IPS-18a (cell line): Measurements from ENCODE around the gene STEAP4.

Experiments
- H3K27ac ChIP-seq: one replicate; pipeline ENCODE4 v1.5.1; 2013; ENCODE audit warnings: low read length
- H3K27me3 ChIP-seq: one replicate; pipeline ENCODE4 v1.6.1; 2013; ENCODE audit warnings: mild to moderate bottlenecking, low read length; ENCODE audit not compliant: control insufficient read depth, insufficient read depth
- H3K36me3 ChIP-seq: one replicate; pipeline ENCODE4 v1.6.1; 2013; ENCODE audit warnings: low read depth, low read length; ENCODE audit not compliant: control insufficient read depth
- H3K4me1 ChIP-seq: one replicate; pipeline ENCODE4 v1.6.1; 2013; ENCODE audit warnings: low read depth, low read length; ENCODE audit not compliant: control insufficient read depth
- H3K4me3 ChIP-seq: one replicate; pipeline ENCODE4 v1.5.1; 2013; ENCODE audit warnings: low read length
- H3K9ac ChIP-seq: one replicate; pipeline ENCODE4 v1.6.1; 2013; ENCODE audit warnings: mild to moderate bottlenecking, low read length, moderate library complexity
- H3K9me3 ChIP-seq: one replicate; pipeline ENCODE4 v1.6.1; 2013; ENCODE audit warnings: low read depth, low read length; ENCODE audit not compliant: control insufficient read depth

STEAP4 gene

GRCh38 chr7:88230646-88231045 is 76.0 kb downstream of the STEAP4 start:
- H3K27ac ChIP-seq = no peak overlapping the region
- H3K27me3 ChIP-seq = no peaks in the 10 kb centered on the region
- H3K9me3 ChIP-seq = no peaks in the 10 kb centered on the region
- no peak overlapping the region for H3K4me3 ChIP-seq
- H3K9ac ChIP-seq = no peak overlapping the region
- H3K4me1 ChIP-seq = no peaks in the 10 kb centered on the region
- no peaks in the 10 kb centered on the region for H3K36me3 ChIP-seq

- no peaks in the 10 kb centered on the region for H3K27me3 ChIP-seq
- no peak overlapping the region for H3K4me3 ChIP-seq
- no peaks in the 10 kb centered on the region for H3K9me3 ChIP-seq
- H3K36me3 ChIP-seq = no peaks in the 10 kb centered on the region
- H3K9ac ChIP-seq = no peak overlapping the region
- no peaks in the 10 kb centered on the region for H3K4me1 ChIP-seq
- H3K27ac ChIP-seq = no peak overlapping the region
Measured at GRCh38 chr7:88229302-88229995, 77.2 kb downstream of the STEAP4 start.

GRCh38 chr7:88226886-88227516 is 79.7 kb downstream of the STEAP4 start:
- Histone ChIP-seq H3K27me3 (no peaks in the 10 kb centered on the region), H3K36me3 (no peaks in the 10 kb centered on the region), H3K4me3 (no peak overlapping the region), H3K9me3 (no peaks in the 10 kb centered on the region), H3K4me1 (no peaks in the 10 kb centered on the region), H3K9ac (no peak overlapping the region), H3K27ac (no peak overlapping the region)

- Histone ChIP-seq H3K9ac (no peak overlapping the region), H3K36me3 (no peaks in the 10 kb centered on the region), H3K27me3 (no peaks in the 10 kb centered on the region), H3K9me3 (no peaks in the 10 kb centered on the region), H3K27ac (no peak overlapping the region), H3K4me1 (no peaks in the 10 kb centered on the region), H3K4me3 (no peak overlapping the region)
Measured at GRCh38 chr7:88226201-88226600, 80.5 kb downstream of the STEAP4 start.

- H3K9ac ChIP-seq = no peak overlapping the region
- H3K9me3 ChIP-seq = no peaks in the 10 kb centered on the region
- H3K4me3 ChIP-seq = no peak overlapping the region
- no peaks in the 10 kb centered on the region for H3K36me3 ChIP-seq
- no peaks in the 10 kb centered on the region for H3K4me1 ChIP-seq
- no peaks in the 10 kb centered on the region for H3K27me3 ChIP-seq
- H3K27ac ChIP-seq = no peak overlapping the region
Measured at GRCh38 chr7:88224601-88225275, 82.0 kb downstream of the STEAP4 start.

GRCh38 chr7:88223265-88223664 is 83.4 kb downstream of the STEAP4 start:
- Histone ChIP-seq H3K27ac (no peak overlapping the region), H3K36me3 (no peaks in the 10 kb centered on the region), H3K4me3 (no peak overlapping the region), H3K4me1 (peaks cover 8% of the 10 kb centered on the region), H3K27me3 (no peaks in the 10 kb centered on the region), H3K9ac (no peak overlapping the region), H3K9me3 (no peaks in the 10 kb centered on the region)
